ENCODE results near the gene CCT3.

- TF ChIP-seq NFYB (IDR thresholded peaks at IDR 0.05; ENCODE audit: insufficient read depth, low read depth, low read length) = no peak
- TF ChIP-seq FOS (IDR thresholded peaks at IDR 0.05; ENCODE audit: borderline replicate concordance, extremely low read depth, insufficient read length) = no peak
- no peak for TF ChIP-seq SMC3 (IDR thresholded peaks at IDR 0.05; ENCODE audit: borderline replicate concordance, low read length)
- no peak for TF ChIP-seq POLR2A (IDR thresholded peaks at IDR 0.05; ENCODE audit: low read depth, low read length)
- TF ChIP-seq EZH2 (IDR thresholded peaks at IDR 0.05; ENCODE audit: borderline replicate concordance, control insufficient read depth, low read depth, low read length) = no peak
- TF ChIP-seq RAD21 (IDR thresholded peaks at IDR 0.05; ENCODE audit: insufficient read depth, low read depth, low read length) = no peak
- no peak for TF ChIP-seq NBN (IDR thresholded peaks at IDR 0.05)
- TF ChIP-seq, protein P1, sequence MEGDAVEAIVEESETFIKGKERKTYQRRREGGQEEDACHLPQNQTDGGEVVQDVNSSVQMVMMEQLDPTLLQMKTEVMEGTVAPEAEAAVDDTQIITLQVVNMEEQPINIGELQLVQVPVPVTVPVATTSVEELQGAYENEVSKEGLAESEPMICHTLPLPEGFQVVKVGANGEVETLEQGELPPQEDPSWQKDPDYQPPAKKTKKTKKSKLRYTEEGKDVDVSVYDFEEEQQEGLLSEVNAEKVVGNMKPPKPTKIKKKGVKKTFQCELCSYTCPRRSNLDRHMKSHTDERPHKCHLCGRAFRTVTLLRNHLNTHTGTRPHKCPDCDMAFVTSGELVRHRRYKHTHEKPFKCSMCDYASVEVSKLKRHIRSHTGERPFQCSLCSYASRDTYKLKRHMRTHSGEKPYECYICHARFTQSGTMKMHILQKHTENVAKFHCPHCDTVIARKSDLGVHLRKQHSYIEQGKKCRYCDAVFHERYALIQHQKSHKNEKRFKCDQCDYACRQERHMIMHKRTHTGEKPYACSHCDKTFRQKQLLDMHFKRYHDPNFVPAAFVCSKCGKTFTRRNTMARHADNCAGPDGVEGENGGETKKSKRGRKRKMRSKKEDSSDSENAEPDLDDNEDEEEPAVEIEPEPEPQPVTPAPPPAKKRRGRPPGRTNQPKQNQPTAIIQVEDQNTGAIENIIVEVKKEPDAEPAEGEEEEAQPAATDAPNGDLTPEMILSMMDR (IDR thresholded peaks at IDR 0.05 in 2 of 3, conservative IDR thresholded peaks at IDR 0.05 in 1 of 3; ENCODE audit: control insufficient read depth in 2 of 3, extremely low read depth in 1 of 3, insufficient read depth in 1 of 3, low read depth in 3 of 3, low read length in 3 of 3) = no peak
These were observed 31.0 kb upstream of the CCT3 start, which contains the start of gene RHBG for GRCh38 chr1:156368889-156369684.

All from GM12878 (cell line).